ENCODE results near the gene CALD1.
A peak's percentile ranks its signal among the peaks of the same experiment; 100 is the strongest.

The CALD1 gene

DNA sequence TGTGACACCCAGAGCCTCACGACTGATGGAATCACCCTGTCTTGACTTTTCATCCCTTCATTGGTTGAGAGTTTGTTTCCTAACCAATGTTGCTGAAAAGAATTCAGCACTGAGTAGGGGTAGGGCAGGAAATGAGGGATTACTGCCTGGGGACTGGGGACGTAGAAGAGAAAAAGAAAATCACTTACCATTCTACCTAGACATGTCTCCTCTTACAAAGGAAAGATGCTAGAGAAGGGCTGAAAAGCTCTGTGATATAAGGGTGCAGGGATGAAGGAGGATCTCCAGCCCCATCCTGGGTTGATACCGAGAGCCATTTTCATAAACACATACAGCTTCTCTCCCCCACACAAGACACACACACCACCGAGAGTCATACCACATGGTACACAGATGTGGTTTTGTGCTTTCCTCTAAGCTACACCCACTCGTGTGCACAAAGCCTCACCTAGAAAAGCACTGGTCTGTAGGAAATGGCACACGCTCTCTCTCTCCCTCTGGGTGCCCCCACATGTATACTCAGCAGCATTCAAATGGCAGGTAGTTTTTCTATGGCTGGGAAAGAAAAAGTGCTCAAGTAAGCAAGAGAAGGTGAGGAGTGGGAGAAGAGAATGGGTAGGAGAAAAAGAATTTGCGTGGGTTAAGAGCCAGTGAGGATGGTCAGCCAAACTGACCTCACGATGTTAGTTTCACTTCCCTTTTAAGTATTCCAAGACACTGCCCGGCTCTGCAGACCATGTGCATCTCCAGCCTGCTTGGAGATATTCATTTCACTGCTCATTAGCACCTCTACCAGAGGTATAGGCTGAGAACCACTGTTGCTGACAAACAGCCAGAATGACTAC lies 85.8 kb downstream of the CALD1 start:
- no peak for DNase-seq (ENCODE audit: low spot score)

DNA sequence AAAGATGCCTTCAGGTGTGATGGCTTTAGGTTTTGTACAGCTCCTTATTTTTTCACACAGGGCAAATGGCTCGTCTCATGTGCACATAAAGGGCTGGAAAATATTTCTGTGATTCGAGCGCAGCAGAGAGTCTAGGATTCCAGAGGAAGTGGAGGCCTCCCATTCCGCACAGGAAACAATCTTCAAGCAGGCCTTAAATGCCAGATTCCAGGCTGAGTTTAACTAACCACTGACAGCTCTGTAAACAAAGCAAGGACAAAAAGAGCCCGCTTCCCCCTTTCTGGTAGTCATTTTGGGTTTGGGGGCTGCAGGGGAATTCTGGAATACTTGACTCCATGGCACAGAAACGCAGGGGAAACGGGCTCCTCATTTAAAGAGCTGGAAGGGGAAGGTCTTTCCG lies 87.2 kb downstream of the CALD1 start:
- no peak for DNase-seq (ENCODE audit: low spot score)

DNA sequence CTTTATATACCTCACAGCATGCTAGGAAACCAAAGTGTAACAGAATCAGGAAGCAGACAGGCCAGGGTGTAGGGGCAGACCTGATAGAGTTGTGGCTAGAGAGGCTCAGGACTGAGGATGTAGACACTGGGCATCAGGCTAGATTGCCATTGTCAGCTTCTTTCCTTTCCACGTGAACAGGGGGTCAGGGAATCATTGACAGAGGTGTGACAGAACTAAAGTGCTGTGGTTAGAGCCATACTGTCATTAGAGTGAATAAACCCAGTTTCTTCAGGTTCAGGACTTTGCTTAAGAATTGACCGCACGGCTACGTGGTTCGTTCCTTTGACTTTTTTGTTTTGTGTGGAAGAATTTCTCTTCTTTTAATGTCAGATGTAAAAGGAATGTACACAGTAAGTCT lies 90.7 kb downstream of the CALD1 start:
- DNase-seq (ENCODE audit: low spot score) = no peak

DNA sequence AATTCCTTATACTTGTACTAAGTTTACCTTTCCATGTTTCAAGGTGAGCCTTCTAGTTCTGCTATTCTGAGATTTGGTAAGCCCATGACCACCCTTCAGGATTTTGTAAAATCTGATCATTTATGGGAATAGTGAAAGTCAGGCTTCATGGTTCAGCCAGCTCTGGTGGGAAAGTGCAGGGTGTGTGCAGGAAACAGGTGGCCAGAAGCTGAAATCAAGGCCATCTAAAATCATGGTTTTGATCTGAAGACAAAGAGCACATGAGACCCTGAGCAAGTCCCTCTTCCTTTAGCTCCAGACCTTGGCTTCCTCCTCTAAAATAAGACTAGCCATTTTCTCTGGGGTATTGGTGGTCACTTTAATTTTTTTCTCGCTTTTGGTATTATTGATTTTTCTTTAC lies 91.3 kb downstream of the CALD1 start:
- no peak for DNase-seq (ENCODE audit: low spot score)

DNA sequence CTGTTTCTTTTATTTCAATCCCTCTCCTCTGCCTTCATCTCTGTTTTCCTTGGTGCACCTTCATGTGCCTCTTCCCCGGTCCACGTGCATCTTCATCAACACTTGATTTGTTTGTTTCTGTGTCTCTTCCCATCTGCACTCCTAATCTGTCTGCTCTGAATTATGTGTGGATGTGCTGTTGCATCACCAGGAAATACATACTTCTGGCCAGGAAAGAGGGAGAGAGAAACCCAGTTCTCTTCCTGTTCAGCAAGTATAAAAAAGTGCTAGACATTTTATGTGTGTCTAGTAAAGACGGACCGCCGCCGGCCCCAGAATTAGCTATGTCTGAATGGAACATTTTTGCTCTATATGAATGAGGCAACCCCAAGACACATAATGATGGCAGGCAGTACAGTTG lies 93.8 kb downstream of the CALD1 start:
- DNase-seq (ENCODE audit: low spot score) = no peak

DNA sequence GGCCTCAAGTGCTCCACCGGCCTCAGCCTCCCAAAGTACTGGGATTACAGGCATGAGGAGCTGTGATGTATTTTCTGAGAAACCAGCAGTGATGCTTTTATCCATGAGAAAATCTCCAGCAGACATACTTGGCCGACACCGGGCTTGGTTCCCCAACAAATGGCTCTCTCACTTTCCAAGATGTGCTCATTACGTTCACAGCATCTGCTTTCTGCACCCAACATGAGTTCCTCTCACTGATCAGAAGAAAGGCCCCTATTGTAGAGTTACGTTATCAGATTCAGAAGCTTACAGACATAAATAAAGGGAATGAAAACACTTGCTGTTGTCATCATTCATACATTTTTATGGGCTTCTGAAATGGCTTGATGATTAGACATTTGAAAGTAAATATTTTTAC lies 95.0 kb downstream of the CALD1 start:
- DNase-seq (ENCODE audit: low spot score) = no peak

DNA sequence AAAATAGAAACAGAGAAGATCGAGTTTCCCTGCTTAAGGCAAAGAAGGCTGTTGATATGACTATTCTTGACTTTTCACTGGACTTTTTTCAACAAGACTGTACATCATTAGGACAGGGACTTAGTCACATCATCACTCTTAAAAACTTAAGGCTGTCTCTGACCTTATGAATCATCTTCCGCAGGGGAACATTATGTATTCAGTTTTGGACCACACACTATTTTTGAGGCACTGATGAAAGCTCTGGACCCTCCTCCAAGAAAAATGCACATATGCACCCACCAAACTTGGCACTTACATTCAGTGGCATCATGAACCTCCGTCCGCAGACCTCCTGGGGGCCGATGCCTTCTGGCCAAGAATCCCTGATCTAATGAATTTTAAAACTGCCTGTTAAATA lies 96.4 kb downstream of the CALD1 start:
- no peak for DNase-seq (ENCODE audit: low spot score)

DNA sequence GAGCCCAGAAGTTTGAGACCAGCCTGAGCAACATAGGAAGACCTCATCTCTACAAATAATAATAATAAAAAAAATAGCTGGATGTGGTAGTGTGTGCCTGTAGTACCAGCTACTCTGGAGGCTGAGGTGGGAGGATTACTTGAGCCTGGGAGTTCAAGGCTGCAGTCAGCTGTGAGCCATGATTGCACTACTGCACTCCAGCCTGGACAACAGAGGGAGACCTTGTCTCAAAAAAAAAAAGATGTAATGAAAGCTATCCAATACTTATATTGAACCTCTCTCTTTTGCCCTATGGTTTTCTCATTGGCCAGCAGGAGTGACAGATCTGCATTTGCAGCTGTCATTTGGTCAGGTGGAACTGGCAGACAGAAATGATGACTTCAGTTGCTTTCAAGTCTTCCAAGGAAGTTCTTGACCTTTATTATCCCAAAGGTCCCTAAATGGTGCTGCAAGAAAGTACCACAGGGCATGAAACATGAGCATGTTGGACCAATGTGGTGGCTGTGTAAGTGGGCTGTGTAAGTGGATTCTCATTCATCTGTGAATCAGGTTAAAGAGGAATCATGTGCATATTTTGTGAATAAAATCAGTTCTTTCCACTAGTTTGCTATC lies 99.4 kb downstream of the CALD1 start:
- DNase-seq (ENCODE audit: low spot score) = no peak

DNA sequence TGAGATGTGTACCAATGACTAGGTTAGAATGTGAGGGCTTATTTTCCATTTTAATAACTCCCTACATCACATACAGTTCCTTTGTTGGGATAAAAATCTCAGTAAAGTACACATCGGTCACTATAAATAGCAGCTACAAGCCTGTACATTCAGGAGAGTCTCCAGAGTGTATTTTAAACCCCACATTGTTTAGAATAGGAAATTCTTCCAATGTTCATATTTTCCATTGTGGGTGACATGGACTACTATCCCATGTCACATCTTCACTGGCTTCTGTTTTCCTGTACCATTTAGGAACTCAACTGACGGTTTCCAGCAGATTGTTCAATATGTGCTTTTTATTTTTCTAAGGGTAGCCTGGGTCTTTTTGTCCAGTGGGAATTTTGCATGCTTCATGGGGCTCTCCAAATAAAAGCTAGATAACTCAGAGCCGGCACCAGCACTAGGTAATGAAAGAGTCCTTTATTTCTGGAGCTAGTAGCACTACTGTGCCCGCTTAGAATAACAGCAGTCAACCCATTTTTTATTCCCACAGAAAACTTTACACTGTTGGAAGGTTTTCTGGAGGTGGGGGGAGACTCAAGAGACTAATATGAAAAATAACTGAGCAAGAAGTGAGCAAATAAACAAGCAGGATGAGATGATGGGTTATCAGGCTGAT lies 100.5 kb downstream of the CALD1 start:
- no peak for DNase-seq (ENCODE audit: low spot score)

DNA sequence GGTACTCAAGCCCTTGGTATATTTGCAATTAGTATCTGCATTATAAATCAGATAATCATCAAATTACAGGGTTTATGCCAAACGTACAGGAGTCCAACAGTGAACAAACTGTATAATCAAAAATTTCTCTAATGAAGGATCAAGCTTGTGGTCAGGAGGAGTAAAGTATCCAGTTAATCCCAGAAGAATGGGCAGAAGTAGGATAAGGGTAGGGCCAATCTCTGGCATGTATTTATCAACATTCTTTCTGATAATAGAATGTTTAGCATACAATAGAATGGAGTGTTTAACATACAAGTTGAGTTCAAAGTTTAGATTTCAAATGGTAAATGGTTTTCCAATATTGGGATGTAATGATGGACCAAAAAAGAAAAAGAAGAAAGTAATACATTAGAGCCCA lies 103.0 kb downstream of the CALD1 start:
- no peak for DNase-seq (ENCODE audit: low spot score)

DNA sequence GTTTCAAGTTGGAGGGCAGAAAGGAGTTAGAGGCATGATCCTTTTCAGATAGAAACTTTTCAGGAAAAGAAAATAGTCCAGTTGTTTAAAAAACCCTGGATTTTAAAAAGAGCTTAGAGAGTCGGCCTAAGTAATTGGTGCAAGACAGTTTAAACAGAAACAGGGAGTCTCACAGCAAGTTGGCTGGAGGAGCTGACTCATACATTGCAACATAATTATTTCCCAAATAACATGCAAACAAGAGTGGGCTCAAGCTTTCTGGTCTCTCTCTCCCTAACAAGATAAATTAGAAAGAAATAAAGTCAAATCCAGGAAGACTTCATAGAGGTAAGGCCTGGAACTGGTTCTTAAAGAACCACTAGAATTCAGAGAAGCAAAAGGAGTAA lies 106.5 kb downstream of the CALD1 start:
- DNase-seq (ENCODE audit: low spot score) = no peak

DNA sequence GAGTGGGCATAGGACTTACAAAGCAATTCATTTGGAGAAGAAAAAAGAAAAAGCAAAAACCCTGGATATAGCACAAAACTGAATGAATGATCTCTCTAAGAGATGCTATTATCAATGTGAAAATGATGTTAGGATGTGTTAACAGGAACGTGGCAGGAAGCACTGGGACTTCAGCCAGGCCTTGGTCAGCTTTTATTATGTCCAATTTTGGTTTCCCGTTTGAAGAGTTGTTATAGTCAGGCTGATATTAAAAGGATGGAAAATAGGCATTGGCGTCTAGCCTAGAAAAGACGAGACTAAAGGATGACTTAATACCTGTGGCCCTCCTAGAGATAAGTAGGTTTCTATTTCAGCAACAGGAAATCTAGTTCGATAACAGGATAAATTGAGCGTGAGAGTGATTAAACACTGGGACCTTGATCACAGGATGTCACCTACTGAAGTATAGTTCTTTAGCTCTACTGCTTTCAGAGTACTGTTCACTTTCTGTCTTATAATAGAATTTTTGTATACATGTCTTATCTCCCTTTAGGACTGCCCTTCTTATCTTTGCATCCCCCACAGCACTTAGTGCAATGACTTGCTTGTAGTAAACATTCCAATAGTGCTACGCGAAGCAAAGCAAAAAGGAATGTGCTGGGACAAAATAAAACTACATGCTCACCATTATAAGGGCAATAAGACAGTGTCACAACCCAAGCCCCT lies 107.1 kb downstream of the CALD1 start:
- no peak for DNase-seq (ENCODE audit: low spot score)

DNA sequence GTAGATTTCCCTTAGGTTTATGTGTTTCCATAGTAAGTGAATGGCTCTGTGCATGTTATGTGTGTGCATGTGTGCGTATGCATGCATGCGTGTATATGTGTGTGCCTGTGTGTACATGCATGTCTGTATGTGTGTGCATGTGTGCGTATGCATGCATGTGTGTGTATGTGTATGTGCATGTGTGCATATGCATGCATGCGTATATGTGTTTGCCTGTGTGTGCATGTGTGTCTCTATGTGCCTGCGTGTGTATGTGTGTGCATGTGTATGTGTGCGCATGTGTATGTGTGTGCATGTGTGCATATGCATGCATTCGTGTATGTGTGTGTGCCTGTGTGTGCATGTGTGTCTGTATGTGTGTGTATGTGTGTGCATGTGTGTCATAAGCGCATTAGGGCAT lies 108.1 kb downstream of the CALD1 start:
- DNase-seq (ENCODE audit: low spot score) = no peak

DNA sequence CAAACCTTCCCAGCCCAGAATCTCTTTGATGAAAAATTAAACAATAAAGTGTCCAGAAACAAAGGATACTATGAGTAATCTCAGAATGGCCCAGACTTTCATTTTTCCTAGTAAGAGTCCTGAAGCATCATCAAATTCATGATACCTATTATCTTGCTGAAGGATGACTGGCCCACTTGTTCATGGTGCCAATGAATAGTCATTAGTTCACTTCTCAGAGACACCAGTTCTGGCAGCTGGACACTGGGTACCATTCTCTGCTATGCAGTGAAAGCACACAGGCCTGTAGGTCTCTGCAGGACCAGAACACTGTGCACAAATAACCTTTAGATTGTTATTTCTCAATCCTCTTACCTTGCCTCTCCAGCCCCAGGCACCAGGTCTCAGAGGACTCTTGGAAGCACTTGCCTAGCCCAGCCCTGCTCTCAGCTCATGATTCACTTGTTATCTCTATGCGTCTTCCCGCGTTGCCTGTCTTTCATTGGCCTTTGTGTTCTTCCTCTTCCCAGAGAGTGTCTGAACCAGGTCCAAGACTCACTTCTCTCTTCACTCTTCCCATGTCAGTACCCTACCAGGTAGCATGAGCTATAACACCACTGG lies 108.8 kb downstream of the CALD1 start:
- DNase-seq (ENCODE audit: low spot score) = no peak

DNA sequence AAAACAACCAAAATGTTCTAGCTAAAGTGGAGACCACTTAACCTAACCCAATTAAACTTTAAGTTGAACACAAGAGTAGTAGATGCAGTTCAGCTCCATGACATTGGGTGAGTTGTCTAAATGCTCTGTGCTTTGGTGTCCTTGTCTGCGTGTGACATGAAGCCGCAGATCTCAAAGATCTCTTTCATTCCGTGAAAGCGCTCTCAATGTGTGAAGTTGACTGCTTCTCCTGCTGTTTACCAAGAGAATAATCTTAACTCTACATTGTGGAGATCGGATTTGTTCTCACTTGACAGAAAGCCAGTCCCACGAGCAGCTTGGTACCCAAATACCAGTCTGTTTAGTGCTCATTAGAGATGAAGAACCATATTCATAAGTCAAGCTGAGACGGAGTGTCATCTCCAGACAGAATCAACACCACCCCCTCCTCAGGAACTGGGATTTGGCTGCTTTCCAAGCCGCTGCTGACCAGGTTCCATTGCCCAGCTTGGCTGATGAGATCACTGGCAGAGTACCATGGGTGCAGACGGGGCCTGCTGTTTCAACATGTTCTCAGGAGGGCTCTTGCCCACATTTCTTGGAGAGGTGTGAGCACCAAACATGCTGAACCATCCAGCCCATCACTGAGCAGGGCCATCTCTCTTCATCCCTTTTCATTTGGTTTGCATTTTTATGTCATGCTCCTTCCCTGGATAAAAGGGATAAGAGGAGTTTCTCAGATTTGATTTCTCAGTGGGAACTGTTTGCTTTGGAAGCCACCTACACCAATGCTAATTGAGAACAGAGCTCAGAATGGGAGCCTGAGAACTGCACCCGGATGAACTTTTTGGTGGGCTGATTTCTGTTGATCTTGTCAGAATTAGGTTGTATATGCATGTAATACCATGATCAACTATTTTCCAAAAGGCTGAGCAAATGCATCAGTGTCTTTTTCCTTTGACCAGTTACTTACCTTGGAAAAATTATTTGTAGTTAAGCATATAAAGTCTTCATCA lies 111.1 kb downstream of the CALD1 start:
- DNase-seq (ENCODE audit: low spot score) = no peak

DNA sequence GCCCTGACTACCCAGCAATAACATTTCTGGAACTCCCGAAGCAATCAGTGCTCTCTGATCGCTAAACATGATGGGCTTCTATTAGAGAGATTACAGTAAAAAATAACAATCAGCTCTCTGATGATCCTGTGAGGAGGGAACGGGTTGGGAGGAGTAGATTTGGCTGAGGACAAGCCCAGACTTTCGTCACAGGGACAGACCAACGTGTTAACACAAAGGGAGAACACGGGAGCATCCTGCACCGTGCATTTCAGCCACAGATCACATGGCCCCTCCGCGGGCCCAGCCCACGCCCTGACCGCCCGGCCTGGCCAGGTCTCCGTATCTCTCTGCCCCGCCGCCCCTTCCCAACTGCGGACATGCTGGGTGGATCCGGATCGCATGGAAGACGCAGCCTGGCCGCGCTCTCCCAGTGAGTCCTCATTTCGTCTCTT lies 111.8 kb downstream of the CALD1 start:
- DNase-seq (ENCODE audit: low spot score) = peak; percentile 84

DNA sequence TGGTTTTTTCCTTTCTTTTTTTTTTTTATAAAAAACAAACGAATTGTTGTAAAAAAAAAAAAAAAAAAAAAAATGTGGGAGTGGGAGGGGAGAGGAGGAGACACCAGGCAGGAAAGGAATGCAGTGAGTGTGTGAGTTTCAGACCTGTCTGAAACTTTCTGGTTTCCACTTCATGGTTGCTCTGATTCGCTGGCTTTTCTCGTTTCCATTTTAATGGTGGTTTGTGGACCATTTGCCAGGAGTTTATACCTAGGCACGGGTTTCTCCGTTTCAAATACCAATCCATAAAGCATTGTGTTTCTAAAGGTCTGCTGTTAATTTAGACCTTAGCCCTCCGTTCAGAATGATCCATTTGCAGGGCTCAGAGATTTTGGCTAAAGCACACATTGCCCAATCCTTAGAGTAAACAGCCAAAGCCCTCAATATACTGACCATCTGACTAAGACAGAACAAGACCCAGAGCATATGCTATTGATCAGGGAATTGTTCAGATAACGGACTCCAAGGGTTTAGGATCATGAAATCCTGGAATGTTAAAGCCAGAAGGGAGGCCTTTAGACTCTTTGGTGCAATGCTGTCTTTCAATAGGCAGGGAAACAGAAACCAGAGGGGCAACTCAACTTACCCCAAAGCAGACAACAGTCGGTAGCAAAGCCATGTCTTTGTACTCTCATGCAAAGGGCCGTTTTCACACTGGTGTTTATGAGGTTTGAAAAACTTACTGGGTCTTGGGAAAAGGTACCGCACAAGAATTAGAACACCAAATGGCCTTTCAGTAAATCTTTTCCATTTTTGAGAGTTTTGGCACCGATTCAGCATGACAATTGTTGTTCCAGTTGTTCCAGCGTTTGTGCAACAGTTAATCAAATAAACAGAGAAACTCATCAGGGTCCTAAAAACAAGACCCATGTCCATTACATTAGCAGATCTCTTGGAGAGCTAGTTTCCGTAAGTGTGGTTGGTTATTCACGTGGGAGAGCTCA lies 112.6 kb downstream of the CALD1 start:
- DNase-seq (ENCODE audit: low spot score) = peak; percentile 32

DNA sequence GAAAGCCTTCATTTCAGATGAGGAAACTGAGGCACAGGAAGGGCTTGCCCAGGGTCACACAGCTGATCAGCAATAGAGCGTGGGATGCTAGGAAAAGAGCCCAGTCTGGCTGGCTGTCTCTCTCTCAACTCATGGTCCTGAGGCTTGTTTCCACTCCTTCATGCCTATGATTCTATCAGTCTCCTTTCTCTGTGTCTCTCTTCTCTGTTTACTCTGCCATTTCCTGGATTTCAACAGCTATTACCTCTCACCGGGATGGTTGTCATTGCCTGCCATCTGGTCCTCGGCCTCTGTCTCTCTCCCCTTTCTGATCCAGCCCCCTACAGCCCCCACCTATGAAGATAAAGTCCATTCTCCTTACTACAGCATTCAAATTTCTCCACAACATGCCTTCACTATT lies 113.5 kb downstream of the CALD1 start:
- no peak for DNase-seq (ENCODE audit: low spot score)

DNA sequence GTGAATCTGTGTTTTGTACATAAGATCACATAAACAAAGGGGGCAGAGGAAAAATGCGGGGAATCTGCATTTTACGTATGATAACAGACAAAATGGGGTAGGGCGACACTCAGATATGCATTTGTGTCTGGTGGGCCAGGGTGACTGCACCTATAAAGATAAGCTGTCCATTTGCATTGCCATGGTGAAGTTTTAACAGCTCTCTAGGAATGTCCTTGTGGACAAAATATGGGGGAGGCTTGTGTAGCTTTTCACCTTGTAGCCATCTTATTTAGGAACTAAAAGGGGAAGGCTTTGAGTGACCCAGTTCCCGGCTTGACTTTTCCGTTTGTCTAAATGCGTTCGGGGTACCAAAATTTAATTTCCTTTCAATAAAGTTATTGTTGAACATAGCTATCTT lies 114.5 kb downstream of the CALD1 start:
- no peak for DNase-seq (ENCODE audit: low spot score)

DNA sequence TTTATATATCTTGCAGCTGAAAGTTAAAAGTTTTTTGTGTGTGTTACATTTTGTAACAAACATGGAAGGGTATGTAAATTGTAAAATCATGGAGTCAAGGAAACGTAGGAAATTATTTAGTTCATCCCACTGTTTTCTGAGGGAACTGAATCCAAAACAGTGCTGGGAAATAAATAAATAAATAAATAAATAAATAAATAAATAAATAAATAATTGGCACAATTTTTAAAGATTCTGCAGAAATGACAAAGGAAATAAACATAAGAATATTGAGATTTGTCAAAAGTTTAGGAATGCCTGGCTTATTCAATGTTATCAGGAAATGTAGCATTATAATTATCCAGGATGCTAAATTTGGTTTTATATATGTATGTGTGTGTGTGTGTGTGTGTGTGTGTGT lies 115.5 kb downstream of the CALD1 start:
- DNase-seq (ENCODE audit: low spot score) = no peak
